ENCODE results near the gene WDR93. TPM values are rescaled to one million over a fixed set of nuclear protein-coding genes. Genes with fewer than 3 reads are reported as not detected.

The WDR93 gene
- total RNA-seq, 1 experiment from 2014 or later = not detected

DNA sequence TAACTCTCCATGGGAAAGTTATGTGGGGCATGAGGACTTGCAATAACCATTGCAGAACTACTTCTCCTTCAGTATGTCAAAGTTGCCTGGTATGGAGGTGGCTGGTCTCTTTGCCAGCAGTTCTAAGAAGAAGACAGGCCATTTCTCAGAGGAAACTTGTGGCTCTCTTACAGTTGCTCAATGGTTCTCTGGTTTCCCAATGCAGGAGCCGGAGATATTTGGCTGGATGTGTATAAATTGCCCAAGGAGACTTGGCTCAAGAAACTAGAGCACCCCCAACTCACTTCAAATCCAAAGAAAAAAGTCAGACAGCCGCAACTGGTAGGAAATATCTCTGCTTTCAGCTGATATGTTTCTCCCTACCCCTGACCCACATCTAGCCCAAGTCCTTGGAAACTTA, 24.2 kb downstream of the WDR93 start:
- Mint-ChIP-seq H3K27ac (no peak overlapping the region), H3K4me3 (no peak overlapping the region), H3K36me3 (ENCODE audit: insufficient read depth in 1 of 3, low read depth in 3 of 3) (no peaks in the 10 kb centered on the region), H3K4me1 (no peaks in the 10 kb centered on the region), H3K9me3 (no peaks in the 10 kb centered on the region), H3K27me3 (ENCODE audit: low read depth) (peaks cover 2% of the 10 kb centered on the region; the same call in 1 of the 2 replicates)
- Histone ChIP-seq H4K8ac (replicated peaks; ENCODE audit: insufficient read length, low read depth, low read length) (no peak overlapping the region), H2BK20ac (ENCODE audit: low read depth, low read length, poor library complexity, severe bottlenecking) (no peak overlapping the region), H2BK15ac (ENCODE audit: low read depth, low read length) (no peak overlapping the region), H3K9ac (ENCODE audit: extremely low read depth, insufficient read length, low read length) (no peak overlapping the region), H3K4me2 (ENCODE audit: insufficient read depth, insufficient read length, low read length) (no peak overlapping the region), H3K79me1 (ENCODE audit: insufficient read depth, low read depth, low read length, poor library complexity, severe bottlenecking) (no peaks in the 10 kb centered on the region), H3K9me3 (ENCODE audit: control insufficient read depth, low read depth, low read length) (no peaks in the 10 kb centered on the region), H2AK5ac (ENCODE audit: insufficient read length, low read length) (no peak overlapping the region), H2BK120ac (ENCODE audit: low read depth, low read length, poor library complexity, severe bottlenecking) (no peak overlapping the region), H3K4ac (ENCODE audit: low read depth, low read length) (no peak overlapping the region), H3K56ac (ENCODE audit: insufficient read length, low read depth, low read length) (no peak overlapping the region), H4K91ac (ENCODE audit: insufficient read length, low read depth, low read length) (no peak overlapping the region), H2BK12ac (ENCODE audit: insufficient read length, low read depth, low read length) (no peak overlapping the region), H3T11ph (ENCODE audit: low read length) (no peak overlapping the region), H3K14ac (ENCODE audit: insufficient read depth, low read length) (no peak overlapping the region), H2BK5ac (ENCODE audit: insufficient read length, low read length) (no peak overlapping the region), H4K20me1 (ENCODE audit: control insufficient read depth, insufficient read depth, insufficient read length) (no peaks in the 10 kb centered on the region), H4K5ac (ENCODE audit: insufficient read length, low read depth, low read length) (no peak overlapping the region), H3K23ac (ENCODE audit: insufficient read length, low read depth, low read length) (no peak overlapping the region), H2AFZ (ENCODE audit: low read length) (no peak overlapping the region), H3K4me1 (ENCODE audit: insufficient read depth, low read length) (no peaks in the 10 kb centered on the region; the same call in 1 of the 2 replicates), H3K18ac (ENCODE audit: insufficient read length, low read depth, low read length) (no peak overlapping the region), H3K23me2 (ENCODE audit: insufficient read length, low read depth, low read length, poor library complexity, severe bottlenecking) (no peaks in the 10 kb centered on the region), H3K79me2 (ENCODE audit: insufficient read depth, low read length) (no peaks in the 10 kb centered on the region), H3K27ac (ENCODE audit: insufficient read length, low read depth, low read length) (no peak overlapping the region), H3K27me3 (ENCODE audit: insufficient read depth, low read length) (no peaks in the 10 kb centered on the region)
- no peak for DNase-seq
- no CpG with 5 or more reads among the region's 2 CpGs for WGBS (ENCODE audit: extremely low coverage, insufficient read length, low lambda C conversion rate)
- TF ChIP-seq, protein P1, sequence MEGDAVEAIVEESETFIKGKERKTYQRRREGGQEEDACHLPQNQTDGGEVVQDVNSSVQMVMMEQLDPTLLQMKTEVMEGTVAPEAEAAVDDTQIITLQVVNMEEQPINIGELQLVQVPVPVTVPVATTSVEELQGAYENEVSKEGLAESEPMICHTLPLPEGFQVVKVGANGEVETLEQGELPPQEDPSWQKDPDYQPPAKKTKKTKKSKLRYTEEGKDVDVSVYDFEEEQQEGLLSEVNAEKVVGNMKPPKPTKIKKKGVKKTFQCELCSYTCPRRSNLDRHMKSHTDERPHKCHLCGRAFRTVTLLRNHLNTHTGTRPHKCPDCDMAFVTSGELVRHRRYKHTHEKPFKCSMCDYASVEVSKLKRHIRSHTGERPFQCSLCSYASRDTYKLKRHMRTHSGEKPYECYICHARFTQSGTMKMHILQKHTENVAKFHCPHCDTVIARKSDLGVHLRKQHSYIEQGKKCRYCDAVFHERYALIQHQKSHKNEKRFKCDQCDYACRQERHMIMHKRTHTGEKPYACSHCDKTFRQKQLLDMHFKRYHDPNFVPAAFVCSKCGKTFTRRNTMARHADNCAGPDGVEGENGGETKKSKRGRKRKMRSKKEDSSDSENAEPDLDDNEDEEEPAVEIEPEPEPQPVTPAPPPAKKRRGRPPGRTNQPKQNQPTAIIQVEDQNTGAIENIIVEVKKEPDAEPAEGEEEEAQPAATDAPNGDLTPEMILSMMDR (conservative IDR thresholded peaks at IDR 0.05) = no peak
